AG04450 (cell line): ENCODE measurements around the gene BIRC7. TPM values are rescaled to one million over a fixed set of nuclear protein-coding genes. Genes with fewer than 3 reads are reported as not detected.

Experiments
- CTCF ChIA-PET: fragments of 300-600, 350-600 bp; formaldehyde crosslinking; extraction: SDS; loops from one replicate; lab custom pipeline; 2022; ENCODE audit warnings: antibody characterized with exemption, inconsistent platforms; lab: Charles Lee
- POLR2A ChIA-PET: fragments of 350-600 bp; formaldehyde crosslinking; extraction: SDS; loops from one replicate; lab custom pipeline; 2021; ENCODE audit warnings: antibody characterized with exemption, inconsistent platforms; lab: Yijun Ruan, JAX
- DNase-seq: peaks from one replicate; pipeline ENCODE4 v3.0.0-alpha.2; 2011; ENCODE audit warnings: low read depth, low spot score
- H3K27ac ChIP-seq: one replicate; pipeline ENCODE4 v1.5.1; 2012; ENCODE audit warnings: low read depth, low read length, control low read depth
- H3K27me3 ChIP-seq: one replicate; pipeline ENCODE4 v1.6.0; 2012; ENCODE audit warnings: low read length; ENCODE audit not compliant: control insufficient read depth, insufficient read depth
- H3K4me3 ChIP-seq: 2 replicates; pipeline ENCODE4 v1.5.1; 2011; ENCODE audit warnings: mild to moderate bottlenecking, low read depth, low read length, control low read depth
- H3K9me3 ChIP-seq: 2 replicates; pipeline ENCODE4 v1.5.1; 2012; ENCODE audit warnings: low read length; ENCODE audit not compliant: control insufficient read depth, insufficient read depth
- CTCF ChIP-seq: IDR thresholded peaks from 2 replicates; pipeline ENCODE4 v1.5.1; 2011; ENCODE audit warnings: low read depth, low read length, control low read depth, inconsistent platforms
- polyA plus RNA-seq: library from polyadenylated mRNA; depleted of rRNA; stranded (reverse); fragments of >200 nt; gene quantifications from 2 replicates; pipeline ENCODE4 v1.2.3, GENCODE V29; 2011

Gene BIRC7
- polyA plus RNA-seq, 1 experiment, result not detected

- Histone ChIP-seq H3K9me3 (no peaks in the 10 kb centered on the region), H3K27me3 (no peaks in the 10 kb centered on the region), H3K4me3 (no peak overlapping the region), H3K27ac (no peak overlapping the region)
- ChIA-PET CTCF (no interaction called here), POLR2A (interaction anchor here (1.7 kb wide), 1 partner anchor 12 kb away, joined by 5 read pairs; the partner anchor contains the start of gene ARFGAP1)
- no peak for TF ChIP-seq CTCF
- no peak for DNase-seq
Measured at GRCh38 chr20:63284544-63284949, 48.8 kb downstream of the BIRC7 start.

- H3K27ac ChIP-seq, result no peak overlapping the region
- H3K9me3 ChIP-seq, result no peaks in the 10 kb centered on the region
- H3K27me3 ChIP-seq, result no peaks in the 10 kb centered on the region
- TF ChIP-seq CTCF, result no peak
- ChIA-PET POLR2A (interaction anchor here (0.6 to 1.7 kb wide), 2 partner anchors 8 to 12 kb away, joined by 4 to 5 read pairs; partner anchors contain the start of gene ARFGAP1), CTCF (no interaction called here)
- no peak for DNase-seq
- H3K4me3 ChIP-seq, result no peak overlapping the region
Measured at GRCh38 chr20:63284981-63285524, 49.3 kb downstream of the BIRC7 start.

- H3K4me3 ChIP-seq, result no peak overlapping the region
- no peaks in the 10 kb centered on the region for H3K9me3 ChIP-seq
- H3K27ac ChIP-seq, result no peak overlapping the region
- POLR2A ChIA-PET, result interaction anchor here (0.6 kb wide), 2 partner anchors 9 to 363 kb away, joined by 4 to 8 read pairs; no protein-coding TSS in a partner anchor
- TF ChIP-seq CTCF, result no peak
- H3K27me3 ChIP-seq, result no peaks in the 10 kb centered on the region
- CTCF ChIA-PET, result no interaction called here
- DNase-seq, result no peak
Measured at GRCh38 chr20:63285636-63286615, 50.2 kb downstream of the BIRC7 start.

- TF ChIP-seq CTCF, result no peak
- no peak for DNase-seq
- Histone ChIP-seq H3K9me3 (no peaks in the 10 kb centered on the region), H3K27ac (no peak overlapping the region), H3K4me3 (no peak overlapping the region), H3K27me3 (no peaks in the 10 kb centered on the region)
- ChIA-PET CTCF (interaction anchor here (1.1 kb wide), 1 partner anchor 64 kb away, joined by 3 read pairs; no protein-coding TSS in a partner anchor), POLR2A (interaction anchor here (0.6 kb wide), 2 partner anchors 8 to 362 kb away, joined by 3 to 8 read pairs; no protein-coding TSS in a partner anchor)
Measured at GRCh38 chr20:63286781-63287696, 51.3 kb downstream of the BIRC7 start.
